ENCODE data around the gene DCXR.

The DCXR gene

DNA sequence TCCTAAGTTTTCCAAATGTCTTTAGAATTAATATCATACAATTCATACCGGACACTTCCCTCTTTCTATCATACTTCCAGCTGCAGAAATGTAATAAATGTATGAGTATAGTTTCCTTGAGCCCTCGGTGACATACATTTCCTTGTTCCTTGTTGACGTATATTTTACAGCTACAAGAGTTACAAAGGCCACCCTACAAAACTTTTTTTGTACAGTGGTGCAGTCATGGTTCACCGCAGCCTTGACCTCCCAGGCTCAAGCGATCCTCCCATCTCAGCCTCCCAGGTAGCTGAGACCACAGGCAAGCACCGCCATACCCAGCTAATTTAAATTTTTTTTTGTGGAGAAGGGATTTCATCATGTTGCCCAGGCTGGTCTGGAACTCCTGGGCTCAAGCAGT, 35.3 kb upstream of the DCXR start:
- no peak for DNase-seq (ENCODE audit: low spot score)

DNA sequence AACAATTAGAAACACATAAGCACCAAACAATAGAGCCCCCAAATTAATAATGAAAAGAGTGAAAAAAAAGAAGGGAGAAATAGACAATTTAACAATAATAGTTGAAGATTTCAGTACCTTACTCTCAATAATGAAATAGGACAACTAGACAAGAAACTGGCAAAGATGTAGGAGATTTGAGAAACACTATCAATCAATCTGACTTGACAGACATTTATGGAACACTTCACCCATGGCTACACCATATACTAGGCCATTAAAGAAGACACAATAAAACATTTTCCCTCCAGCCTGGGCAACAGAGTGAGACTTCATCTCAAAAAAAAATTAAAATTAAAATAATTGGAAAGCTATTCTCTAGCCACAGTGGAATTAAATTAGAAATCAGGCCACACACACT, 33.1 kb upstream of the DCXR start:
- DNase-seq (ENCODE audit: low spot score), result no peak

DNA sequence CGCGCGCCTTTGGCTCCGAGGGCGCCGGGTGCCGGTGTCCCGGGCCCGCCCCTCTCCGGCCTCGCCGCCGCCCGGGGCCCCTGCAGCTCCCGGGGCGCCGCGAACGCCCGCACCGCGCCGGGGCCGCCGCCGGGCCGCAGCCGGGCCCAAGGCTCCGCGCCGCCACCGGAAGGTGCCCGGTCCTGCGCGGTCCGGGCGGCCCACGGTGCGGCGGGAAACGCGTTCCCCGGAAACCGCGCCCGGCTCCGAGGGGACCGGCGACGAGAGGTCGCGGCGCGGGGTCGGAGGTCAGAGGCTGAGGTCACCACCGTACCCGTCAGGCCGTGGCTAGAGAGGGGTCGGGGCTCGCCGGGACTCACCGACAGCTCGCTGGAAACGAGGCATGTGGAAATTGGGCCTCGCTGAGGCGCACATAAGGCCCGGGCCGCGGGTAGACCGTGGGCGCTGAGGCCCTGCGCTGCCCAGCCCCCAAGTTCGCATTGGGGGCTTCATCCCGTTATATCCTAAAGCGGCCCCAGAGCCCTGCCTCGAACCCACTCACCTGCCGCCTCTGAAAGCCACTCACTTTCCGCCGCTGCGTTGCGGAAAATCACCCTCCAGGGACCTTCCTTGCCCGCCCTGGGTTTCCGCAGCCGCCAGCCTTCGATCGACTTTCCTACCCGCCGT, 28.3 kb upstream of the DCXR start, which contains the start of gene DUS1L:
TSS of gene DUS1L (minus strand) at position 167 of the 666 bp plus-strand sequence. CDS start 745 bp downstream, outside the sequence.
- DNase-seq (ENCODE audit: low spot score), result peak; percentile 66

DNA sequence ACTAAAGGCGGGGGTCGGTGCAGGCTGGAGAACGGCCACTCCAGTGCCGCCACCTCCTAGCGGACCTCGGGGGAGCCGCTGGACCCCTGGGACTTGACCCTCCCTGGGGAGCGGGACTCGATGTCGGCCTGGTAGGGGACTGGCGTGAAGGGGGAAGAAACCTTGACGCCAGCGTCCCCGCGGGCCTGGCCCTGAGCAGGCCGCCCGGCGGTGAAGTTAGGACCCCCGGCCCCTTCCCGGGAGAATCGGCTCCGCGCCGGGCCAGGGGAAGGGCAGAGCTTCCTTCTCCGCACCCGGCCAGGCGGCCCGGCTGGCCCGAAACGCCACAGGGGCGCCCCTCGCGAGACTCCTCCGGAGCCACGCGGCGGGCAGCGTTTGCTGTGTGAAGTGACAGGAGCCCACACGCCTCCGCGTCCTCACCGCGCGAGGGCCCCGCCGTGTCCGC, 27.7 kb upstream of the DCXR start:
- peak; percentile 26 for DNase-seq (ENCODE audit: low spot score)

DNA sequence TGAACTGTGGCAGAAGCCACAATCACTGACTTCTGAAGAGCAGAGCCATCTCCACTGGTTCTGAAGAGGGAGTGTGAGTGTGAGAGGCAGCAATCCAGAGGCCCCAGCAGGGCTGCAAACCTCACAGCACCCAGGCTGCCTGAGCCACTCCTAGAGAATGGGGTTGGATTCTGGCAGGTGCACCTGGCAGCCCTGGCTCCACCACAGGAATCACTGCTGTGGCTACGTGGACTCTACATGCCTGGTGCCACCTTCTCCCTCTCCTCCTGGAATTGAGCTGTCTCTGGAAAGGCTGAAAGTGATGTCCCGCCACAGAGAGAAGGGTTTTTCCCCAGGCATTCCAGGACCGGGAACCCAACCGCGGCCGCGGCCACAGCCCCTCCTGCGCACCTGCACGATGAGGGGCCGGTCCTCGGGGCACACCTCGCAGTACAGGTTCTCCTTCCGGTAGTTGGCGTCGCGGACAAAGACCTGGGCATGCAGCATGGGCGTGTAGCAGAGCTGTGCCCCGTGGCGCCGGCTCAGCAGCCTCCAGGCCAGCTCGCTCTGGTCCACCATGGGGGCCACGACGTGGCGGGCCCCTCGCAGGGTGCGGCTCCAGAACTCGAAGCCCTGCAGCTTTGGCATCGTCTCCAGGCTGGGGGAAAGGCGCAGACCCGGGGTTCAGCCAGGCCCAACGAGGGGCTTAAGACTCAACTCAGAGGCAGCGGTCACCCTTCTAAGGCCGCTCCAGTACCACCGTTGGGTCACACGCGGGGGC, 27.1 kb upstream of the DCXR start:
- peak; percentile 14 for DNase-seq (ENCODE audit: low spot score)

DNA sequence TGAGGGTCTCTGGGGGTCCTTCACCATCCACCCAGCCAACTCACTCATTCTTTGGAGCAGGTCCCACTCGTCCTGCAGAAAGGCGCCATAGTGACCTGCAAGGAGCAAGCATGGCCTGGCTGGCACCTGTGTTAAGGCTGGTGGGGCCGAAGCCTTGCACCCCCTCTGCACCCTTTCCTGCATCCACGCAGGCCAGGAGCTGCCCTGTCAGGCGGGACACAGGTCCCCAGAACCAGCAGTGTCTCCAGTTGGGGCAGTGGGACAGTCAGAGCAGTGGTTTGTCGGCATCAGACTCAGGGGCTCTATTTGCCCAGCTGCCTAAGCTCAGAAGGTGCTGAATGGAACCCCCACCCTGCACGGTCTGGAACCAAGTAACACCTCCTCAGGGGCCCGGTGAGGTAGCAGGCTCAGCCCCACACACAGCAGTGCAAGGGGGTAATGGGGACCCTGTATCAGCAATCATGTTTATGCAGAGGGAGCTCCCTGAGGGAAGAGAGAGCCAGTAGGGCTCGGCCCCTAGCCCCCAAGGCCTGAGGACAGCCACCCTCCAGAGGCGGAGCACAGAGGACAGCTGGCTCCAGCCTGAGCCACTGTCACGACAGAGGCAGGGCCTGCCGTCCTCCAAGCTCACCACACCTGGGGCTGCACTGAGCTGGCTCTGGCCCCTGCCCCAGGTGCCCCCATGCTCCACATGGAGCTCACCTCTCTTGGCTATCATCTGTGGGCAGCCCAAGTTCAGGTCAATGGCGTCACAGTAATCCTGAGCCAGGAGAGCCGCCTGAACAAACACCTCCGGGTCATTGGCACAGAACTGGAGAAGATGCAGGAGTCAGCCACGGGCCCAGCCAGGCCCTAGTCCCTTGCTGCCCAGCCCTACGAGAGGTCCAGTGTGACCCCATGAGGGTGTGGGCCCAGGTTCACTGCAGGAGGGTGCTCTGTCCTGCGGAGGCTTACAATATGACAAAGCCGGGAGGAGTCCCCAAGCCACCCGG, 26.2 kb upstream of the DCXR start:
- no peak for DNase-seq (ENCODE audit: low spot score)

DNA sequence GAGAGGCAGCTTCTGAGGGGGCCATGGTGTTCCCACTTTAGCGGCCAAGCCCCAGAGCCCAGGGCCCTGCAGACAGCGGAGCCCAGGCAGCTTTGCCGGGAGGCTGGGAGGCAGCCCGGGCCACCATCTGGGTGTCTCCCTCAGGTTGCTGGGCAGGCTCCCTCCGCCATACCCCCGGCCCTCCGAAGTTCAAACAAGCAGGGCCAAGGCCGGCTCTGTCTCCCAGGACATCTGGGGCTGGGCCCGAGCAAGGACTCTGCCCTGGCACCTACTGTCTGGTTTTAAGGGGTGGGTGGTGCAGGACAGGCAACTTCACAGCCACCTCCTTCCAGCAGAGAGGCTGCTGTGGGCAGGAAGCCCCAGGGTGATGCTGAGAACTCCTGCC, 25.5 kb upstream of the DCXR start:
- DNase-seq (ENCODE audit: low spot score), result no peak

DNA sequence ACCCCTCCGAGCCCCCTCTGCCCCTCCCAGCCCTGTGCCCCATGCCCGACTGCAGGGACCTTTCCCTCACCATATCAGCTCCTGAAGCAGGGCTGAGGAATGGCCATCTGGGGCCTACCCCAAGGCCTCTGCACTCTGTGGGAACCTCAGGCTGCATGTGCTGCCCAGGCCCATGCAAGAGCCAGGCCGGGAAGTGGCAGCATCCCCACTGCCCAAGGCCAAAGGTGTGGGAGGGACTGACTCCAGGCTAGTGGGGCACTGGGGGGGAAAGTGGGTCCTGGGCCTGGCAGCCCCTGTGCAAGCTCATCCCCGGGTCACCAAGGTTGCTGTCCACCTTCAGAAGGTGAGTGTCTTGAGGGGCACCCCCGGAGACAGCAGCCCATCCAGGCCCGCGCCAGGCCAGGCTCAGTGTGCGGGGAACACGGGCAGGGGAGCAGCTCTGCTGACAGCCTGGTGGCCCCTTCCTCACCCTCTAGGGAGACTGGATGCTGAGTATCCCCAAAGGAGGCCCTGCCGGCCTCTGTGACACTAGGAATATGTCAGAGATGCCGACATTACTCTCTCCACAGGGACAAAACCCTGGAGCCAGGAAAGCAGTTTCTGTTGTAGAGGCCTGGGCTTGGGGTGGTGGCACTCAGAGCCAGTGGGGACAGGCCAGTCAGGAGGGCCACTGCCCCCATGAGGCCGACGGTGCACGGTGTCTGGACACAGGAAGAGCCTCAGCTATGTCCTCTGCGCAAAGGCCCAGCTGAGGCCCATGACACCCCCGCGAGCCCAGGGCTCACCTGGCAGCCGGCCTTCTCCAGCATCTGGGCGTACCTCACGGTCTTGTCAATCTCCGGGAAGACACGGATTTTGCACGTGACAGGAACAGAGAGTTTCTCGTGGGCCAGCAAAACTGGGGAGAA, 24.8 kb upstream of the DCXR start:
- no peak for DNase-seq (ENCODE audit: low spot score)

DNA sequence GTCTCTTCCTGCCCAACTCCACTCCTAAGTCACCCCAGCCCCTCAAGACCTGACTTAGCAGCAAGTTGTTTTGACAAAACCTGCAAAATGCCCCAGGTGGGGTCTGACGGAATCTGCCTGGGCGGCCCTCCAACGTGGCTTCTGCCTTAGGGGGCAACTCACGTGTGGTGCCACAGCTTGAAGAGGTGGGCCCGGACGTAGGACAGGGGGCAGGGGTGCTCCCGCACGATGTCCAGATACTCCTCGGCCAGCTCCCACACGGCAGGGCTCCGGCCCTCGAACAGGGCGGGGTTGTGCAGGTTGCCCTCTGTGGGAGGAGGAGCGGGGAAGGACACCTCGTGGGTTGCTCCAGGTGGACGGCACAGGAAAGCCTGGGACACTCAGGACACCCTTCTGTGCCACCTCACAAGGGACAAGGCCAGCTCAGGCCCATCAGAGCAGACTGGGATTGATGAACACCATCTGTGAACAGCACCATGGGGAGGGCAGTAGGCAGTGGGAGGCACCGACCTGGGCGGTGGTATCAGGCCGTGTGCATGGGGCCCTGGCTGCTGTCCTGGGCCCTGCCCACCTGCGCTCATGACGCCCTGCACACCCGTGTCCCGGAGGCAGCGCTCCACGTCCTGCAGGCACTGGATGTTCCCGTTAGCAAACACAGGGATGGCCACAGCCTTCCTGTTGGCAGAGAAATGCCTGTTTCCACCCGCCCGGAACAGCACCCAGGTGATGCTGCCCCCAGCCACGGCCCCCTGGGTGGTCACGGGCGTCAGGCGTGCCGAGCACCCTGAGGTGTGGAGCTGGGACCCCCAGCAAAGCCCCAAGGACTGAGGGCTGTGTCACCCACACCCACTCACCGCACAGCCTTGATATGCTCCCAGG, 23.8 kb upstream of the DCXR start:
- DNase-seq (ENCODE audit: low spot score), result no peak

DNA sequence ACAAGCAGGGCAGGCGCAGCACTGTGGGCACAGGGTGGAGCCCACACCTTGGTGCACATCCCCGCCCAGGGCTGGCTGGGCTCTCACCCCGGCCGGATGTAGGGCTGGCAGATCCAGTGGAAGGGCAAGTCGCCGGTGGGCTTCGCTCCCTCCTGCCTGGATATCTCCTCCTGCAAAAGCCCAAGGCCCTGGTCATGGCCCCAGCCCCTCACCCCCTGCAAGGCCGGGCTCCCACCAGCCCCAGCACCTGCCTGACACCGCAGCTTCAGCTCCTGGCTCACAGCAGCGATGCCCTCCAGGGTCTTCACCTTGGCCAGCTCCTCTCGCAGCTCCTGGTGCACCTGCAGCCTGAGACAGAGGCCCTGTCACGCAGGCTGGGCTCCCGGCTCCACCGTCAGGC, 23.1 kb upstream of the DCXR start:
- DNase-seq (ENCODE audit: low spot score), result no peak

DNA sequence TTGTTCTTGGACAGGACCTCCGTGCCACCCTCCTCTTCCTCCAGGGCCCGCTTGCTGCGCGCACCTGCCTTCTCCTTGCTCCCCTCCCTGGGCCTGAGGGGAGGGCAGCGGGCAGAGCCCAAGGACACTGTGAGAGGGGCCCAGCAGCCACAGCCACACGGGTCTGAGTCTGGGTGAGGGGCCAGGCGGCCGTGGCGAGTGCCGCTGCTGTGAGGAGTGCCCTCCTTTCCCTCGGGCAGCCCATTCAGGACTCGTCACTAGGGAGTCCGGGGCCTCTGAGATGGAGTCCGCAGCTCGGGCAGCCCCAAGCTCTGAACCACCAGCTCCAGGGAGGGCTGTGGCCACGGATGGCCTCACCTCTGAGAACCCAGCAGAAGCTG, 22.5 kb upstream of the DCXR start:
- no peak for DNase-seq (ENCODE audit: low spot score)

DNA sequence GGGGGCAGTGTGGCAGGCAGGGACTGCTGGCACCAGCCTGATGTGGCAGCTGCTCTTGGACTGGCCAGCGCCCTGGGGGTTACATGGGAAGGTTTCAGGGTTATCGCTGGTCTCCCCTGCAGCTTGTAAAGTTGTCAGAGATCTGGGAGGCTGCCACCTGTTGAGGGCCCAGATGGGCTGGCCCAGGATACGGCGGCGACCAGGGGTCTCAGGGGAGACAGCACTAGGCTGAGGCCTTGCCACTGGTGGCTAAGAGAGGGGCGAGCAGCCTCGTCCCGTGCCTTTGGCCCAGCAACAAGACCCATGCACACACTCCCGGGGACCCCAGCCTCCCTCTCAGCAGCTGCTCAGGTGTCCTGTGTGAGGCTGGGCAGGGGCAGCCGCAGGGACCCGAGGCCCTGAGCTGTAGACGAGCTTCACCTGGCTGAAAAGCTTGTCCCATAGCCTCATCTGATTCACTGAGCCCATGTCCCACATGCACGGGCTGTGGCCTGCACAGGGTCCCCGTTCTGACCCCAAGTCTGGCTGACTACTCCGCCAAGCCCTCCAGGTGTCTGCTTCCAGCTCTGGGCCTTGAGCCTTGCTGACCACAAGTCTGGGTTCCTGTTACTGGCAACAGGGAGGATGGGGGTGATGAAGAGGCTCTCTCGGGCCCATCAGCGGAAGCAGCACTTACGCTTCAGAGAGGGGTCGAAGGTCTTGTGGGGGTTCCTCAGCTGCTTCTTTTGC, 21.9 kb upstream of the DCXR start:
- no peak for DNase-seq (ENCODE audit: low spot score)

DNA sequence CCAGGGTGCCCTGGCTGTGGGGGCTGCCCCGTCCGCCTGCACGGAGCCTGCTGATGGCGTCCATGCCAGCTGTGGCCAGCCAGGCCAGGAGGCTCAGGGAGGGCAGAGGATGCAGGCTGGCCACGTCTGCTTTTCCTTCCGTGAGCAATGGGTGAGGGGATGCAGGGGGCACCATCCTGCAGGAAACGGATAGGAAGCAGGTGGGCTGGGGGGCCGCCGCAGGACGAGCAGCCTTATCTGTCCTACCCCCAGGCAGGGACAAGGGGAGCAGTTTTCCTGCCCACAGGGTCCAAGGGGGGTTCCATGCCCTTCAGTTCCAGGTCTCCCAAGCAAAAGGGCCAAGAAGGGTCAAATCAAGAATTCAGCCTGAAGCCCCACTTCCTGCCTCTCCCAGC, 21.4 kb upstream of the DCXR start:
- no peak for DNase-seq (ENCODE audit: low spot score)

DNA sequence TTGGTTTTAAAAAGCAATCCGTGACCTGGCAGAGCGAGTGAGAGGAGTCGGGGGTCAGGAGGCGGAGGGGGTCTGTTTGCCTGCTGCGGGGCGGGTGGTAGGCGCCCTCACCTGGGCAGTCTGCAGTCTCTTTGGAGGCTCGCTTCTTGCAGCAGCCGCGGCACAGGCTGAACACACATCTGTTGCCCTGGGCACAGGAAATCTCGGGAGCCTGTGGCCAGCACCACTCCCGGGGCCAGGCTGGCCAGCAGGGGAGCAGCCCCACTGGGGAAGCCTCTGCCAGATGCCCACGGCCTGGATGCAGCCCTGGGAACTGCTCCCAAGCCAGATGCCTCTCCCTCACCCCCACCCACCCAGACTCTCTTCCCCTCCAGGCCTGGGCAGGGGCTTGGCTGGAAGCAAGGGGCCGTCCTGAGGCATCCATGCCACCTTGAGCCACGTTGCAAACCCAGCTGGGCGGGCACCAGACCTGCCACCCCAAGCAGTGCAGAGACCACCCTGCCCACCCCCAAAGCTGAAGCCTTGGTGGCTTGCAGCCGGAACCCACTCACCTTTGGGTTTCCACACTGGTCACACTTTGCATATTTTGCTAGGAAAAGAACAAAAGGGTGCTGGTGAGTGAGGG, 20.8 kb upstream of the DCXR start:
- DNase-seq (ENCODE audit: low spot score), result no peak

DNA sequence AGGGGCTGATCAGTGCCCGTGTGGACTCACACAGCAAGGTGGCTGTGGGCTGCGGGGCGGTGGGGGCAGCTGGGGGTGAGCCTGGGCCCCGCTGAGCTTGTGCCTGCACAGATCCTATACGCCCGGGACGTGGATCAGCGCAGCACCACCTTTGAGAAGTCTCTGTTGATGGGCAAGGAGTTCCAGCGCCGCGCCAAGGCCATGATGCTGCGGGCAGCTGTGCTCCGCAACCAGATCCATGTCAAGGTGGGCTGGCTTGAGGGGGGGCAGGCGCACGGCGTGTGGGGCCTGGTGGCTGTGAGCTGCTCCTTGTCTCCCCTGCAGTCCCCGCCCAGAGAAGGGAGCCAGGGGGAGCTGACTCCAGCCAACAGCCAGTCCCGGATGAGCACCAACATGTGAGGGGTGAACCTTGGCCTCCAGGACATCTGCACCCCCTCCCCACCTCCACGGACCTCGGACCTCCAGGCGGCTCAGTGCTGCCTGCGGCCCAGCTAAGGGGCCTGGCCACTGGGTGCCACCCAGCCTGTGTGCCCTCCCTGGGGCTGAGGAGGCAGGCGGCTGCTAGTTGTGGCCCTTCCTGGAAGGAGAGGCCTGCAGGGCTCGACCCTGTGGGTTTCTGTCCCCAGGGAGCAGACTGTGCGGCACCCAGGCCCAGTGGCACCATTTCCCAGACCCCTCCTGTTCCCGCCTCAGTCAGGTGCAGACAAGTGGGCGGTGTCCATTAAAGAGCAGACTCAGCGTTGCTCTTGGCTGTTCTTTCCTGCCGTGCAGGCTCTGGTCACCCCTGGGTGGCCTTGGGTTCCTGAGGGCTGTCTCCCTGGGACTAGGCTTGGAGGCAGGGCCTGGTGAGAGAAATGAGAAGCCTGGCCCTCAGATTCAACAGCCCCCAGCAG, 19.5 kb upstream of the DCXR start:
- no peak for DNase-seq (ENCODE audit: low spot score)

DNA sequence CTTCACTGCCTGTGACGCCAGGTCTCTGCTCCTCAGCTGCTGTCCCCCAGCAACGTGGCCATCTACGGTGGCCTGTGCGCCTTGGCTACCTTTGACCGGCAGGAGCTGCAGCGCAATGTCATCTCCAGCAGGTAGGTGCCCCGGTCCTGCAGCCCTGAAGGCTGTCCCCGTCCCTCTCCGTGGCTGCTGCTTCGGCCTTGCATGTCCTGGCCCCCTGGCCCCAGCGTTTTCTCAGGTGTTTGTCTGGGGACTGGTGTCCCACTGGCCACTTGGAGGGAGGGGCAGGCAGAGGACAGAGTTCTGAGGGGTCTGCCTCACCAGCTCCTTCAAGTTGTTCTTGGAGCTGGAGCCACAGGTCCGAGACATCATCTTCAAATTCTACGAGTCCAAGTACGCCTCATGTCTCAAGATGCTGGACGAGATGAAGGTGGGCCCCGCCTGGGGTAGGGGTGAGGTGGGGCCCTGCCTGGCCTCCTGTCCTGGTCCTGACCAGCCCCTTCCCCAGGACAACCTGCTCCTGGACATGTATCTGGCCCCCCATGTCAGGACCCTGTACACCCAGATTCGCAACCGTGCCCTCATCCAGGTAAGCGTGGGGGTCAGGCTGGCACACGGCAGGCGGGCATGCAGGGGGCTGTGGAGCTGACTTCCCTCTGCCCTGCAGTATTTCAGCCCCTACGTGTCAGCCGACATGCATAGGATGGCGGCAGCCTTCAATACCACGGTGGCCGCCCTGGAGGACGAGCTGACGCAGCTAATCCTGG, 18.6 kb upstream of the DCXR start:
- DNase-seq (ENCODE audit: low spot score), result no peak
